HG03378 (cell line): ENCODE results near the gene MMP12.
A peak's percentile ranks its signal among the peaks of the same experiment; 100 is the strongest.
"Not testable (repeated sequence)": the region's sequence is repeated elsewhere in the genome, so short reads cannot be mapped to it uniquely, and the experiment has no call there.

ENCODE experiments used
- ATAC-seq: cut with Tn5 transposase; IDR thresholded peaks from one replicate; pipeline ENCODE4 v1.9.1; 2021; ENCODE audit warnings: mild to moderate bottlenecking, moderate library complexity; ENCODE audit not compliant: unreplicated experiment

Gene MMP12

DNA sequence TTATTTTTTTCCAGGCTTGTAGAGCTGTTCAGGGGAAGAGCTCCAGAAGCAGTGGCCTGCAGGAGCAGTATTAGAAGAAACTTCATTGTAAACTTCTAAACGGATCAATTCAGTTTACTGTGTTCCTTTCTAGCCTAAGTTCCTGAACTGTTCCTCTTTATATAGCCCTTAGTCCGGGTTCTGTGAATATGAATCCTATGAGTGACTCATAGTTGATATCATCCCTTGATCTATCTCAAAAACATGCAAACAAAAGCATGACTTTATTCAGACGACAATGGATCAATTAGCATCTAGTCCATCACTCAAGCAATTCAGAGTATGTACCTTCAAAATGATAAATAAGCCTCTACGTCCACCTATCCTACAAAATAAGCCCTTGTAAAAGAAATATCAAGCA lies at the start of gene MMP12:
Gene MMP12 (minus strand): TSS at position 131 of the 400 bp plus-strand sequence. CDS start 45 bp downstream, at position 86.
- no peak for ATAC-seq

DNA sequence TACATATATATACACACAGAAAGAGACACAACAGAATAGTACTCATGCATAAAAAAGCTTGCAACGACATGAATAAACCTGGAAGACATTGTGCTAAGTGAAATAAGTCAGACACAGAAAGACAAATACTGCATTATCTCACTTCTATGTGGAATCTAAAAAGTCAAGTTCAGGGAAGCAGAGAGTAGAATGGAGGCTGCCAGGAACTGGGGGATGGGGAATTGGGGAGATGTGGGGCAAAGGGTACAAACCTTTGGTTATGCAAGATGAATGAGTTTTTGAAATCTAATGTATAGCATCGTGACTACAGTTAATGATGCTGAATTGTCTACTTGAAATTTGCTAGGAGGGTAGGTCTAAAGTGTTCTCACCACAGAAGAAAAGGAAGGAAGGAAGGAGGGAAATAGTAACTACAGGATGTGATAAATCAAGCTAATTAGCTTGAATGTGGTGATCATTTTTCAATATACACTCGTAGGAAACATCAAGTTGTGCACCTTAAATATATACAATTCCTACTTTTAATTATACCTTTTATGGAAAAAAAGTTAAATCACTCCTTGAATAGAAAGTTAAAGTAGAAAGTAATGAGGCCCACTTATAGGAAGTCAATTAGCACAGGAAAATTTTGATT lies 46.9 kb upstream of the MMP12 start:
- no peak for ATAC-seq

DNA sequence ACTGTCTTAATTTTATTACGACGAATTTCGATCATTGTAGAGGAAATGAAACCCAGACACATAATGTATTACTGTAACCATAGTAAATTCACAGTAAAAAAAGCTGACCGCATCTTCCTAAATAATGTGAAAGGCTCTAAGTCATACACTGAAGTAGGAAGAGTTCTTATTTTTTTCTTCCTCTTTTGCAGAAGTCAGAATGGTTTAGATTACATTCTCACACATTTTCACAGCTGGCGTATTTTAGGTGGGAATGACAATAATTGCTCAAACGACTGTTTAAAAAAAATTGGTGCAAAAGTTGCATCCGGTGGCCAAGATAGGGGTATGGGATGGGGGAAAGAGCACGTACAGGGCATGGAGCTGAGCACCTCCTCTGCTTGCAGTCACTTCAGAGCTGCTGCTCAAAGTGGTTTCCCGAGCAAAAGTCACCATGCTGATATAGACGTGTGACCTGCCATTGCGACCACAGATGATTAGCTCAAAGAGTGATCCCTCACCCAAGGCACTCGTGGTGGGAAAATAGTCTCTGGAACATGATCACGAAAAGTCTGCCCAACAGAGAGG lies 45.4 kb upstream of the MMP12 start:
- peak; percentile 96 for ATAC-seq

DNA sequence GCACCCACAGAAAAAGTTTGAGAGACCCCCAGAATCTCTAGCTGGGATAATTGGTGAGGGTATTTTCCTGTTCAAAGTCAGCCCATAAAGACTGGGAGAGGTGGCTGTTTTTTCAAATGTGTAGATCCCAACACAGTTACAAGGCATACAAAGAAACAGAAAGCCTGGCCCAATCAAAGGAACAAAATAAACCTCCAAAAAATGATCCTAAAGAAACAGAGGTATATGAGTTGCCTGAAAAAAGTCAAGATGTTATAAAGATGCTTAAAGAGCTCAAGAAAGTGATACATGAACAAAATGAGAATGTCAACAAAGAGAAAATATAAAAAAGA lies 40.2 kb upstream of the MMP12 start:
- no peak for ATAC-seq

DNA sequence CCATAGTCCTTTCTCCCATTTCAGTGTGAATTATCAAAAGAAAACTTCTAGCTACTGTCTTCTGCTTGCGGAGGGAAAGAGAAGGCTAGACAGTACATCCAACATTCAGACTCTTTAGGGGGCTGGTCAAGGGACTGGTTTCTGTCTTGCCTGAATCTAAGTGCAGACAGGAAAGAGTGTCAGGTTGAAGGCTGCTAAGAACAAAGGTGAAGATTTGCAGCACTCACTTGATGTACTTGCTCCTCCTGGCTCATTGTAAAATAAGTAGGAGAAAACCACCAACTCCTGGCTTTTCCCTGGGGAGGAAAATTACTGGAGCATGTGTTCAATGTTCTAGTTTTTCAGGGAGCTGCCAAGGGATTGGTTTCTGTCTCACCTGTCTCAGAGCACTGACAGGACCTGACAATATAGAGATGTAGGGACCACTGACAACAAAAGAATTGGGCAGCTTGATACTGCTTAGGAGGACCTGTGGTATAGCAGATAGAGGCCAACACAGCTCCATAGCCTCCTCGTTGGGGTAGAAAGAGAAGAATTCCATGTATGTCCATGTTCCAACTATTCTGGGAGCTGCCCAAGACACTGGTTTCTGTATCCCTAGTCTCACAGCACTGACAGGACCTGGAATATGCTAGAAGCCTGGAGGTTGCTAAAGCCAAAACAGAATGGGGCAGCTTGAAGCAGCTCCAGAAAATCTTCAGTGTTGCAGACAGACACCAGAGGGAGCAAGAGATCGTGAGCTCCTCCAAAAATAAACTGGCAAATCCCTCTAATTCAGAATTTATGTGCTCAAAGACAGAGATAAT lies 39.7 kb upstream of the MMP12 start:
- no peak for ATAC-seq

DNA sequence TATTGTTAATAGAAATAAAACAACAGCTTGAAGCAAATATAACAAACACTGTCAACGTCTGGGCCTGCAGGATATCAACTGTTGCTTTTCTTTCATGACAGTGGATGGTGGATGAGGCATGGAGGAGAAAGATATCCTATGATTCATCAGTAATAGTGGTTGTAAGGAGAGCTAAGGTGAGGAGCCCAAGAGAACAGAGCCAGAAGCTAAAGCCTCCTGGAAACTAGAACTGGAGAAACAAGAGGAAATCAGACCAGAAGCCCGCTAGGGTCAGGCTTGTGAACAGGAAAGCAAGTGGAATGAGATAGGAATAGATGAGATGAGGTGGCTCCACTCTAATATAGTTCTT lies 37.7 kb upstream of the MMP12 start:
- no peak for ATAC-seq

DNA sequence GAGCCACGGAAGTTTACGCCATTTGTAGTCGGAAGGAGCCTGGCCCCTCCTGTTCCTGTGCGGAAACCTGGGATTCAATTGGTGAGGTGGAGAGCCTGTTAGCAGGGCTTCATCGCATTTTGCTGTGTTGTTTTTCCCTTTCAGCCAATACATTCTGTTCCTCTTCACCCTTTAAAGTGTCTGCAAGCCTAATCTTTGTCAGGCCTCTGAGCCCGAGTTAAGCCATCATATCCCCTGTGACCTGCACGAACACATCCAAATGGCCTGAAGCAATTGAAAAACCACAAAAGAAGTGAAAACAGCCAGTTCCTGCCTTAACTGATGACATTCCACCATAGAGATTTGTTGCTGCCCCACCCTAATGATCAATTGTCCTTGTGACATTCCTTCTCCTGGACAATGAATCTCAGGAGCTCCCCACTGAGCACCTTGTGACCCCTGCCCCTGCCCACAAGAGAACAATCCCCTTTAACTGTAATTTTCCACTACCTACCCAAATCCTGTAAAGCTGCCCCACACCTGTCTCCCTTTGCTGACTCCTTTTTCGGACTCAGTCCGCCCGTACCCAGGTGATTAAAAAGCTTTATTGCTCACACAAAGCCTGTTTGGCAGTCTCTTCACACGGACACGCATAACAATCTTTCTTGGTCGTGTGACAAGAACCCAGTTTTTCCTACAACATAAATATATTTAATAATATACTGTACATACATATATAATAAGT lies 37.1 kb upstream of the MMP12 start:
- no peak for ATAC-seq

DNA sequence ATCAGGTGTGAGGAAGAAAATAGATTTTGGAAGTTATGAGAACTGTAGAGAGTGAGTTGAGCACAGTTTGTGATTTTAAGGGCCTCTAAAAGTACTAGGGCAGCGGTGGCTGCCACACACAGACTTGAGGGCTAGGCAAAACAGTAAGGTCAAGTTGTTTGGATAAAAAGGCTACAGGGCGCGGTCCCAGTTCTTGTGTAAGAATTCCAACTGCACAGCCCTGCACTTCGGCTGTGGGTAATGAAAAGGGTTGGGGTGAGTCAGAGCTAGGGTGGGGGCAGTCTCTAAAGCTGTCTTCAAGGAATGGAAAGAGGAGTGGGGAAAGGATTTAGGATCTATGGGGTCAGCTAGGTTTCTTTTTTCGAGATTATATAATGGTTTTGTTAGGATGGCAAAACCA lies 31.1 kb upstream of the MMP12 start:
- not testable (repeated sequence) for ATAC-seq

DNA sequence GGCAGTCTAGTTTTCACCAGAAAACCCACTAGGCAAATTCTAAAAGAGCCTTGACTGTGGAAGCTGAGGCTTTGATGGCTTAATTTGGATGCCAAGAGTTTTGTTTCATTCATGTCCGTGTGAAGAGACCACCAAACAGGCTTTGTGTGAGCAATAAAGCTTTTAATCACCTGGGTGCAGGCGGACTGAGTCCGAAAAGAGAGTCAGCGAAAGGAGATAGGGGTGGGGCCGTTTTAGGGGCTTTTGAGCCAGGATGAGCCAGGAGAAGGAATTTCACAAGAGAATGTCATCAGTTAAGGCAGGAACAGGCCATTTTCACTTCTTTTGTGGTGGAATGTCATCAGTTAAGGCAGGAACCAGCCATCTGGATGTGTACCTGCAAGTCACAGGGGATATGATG lies 29.1 kb upstream of the MMP12 start:
- not testable (repeated sequence) for ATAC-seq

DNA sequence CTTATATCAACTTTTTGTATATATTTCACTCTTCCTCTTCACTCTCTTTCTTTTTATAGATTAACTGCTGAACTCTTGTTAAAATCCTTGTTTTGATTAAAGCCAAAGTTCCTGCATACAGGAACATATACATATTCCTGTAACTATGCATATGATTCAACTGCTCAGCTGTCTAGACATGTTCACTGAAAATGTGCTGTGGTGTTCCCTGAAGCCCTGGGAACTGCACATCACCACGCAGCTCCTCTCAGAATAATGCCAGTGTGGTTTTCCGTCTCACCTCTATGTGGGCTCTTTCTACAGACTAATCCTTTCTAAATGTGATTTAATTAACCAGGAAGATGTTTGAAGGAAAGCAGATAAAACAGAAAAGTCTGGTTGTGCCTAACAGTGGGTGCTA lies 25.6 kb upstream of the MMP12 start:
- no peak for ATAC-seq

DNA sequence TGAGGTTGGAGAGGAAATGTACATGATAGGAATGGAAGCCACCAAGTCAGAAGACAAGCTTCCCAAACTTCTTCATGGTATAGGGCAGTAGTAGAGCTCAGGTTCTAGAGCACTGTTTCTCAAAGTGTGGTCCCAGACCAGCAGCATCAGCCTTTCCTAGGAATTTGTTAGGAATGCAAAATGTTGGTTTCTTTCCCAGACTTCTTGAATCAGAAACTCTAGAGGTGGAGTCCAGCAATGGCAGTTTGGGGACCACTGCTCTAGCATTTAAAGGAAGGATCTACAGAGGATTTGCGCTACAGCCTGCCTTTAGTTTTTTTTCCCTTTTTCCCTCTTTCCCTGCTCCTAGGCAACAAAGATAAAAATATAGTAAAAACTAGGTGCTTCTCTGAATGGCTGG lies 17.0 kb upstream of the MMP12 start:
- ATAC-seq: no peak

DNA sequence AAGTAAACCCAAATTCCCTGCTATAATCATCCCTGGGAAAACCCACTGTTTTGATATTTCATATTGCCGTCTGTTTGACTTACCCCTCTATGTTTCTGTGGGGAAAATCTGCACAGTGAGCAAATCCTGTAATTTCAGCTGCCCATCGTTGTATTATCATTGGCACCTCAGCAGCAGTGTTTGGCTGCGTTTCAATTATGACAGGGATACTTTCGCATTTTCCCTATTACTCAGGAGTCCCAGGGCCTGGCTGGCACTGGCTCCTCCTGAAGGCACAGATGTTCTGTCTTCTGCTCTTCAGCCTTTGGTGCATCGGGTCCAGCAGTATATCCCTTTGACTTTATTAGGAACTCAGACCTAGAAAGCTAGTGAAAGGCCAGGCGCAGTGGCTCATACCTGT lies 12.2 kb upstream of the MMP12 start:
- no peak for ATAC-seq

DNA sequence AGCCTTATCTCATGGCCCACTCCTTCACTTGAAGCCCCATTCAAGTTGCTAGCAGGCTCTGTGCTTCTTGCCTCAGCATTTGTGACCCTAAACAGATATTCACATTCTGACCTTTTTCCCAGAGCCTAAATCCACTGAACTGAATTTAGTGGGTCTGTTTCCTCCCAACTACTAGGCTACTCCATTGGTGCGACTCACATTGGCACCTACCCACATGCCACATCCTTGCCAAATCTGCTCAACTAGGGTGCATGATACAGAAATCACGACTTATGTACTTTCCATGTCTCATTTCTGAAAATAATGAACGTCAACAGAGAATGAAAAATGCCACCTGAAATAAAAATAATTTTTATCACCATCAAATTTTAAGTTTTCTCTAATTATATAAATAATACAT lies 8.4 kb upstream of the MMP12 start:
- no peak for ATAC-seq

DNA sequence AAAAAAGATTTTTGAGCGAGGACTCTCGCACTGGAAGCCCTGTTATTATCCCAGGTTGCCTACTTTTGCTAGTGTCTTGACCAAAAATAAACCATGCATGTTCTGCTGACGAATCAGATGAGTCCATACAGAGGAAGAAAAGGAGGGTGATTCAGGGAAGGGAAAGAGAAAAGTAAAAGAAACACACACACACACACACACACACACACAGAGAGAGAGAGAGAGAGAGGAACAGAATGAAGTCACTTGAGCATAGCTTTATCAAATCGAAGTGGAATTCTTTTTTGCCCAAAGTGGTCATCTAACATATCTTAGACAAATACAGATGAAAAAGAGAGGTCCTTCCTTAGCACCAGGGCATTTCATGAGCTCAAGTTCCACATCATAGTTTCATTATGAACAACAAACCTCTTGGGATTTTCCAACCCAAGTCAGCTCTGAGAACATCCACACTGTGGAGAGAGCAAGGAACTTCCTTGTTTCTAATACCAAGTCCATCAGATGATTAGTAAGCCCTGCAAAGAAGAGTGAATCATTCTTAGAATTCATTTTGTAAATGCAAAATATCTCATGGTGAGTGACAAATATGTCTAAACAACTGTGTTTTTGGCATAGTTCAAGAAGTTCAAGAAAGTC lies 7.7 kb upstream of the MMP12 start:
- ATAC-seq: peak; percentile 92

DNA sequence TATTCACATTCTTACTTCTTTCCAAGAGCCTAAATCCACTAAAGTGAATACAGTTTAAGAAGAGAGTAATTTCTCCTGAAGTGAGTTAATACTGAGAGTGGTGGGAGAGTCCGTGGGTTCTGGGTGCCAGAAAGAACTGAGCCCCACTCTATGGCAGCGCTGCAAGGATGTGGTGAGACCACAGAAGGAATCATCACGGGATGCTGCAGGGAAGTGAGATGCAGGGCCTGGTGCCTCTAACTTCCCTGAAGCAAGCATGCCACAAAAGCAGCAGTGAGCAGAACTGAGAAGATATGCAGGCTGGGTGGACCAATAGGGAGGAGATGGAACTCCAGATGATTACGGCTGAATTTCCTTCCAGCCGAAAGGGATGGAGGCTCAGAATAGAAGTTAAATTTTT lies 5.0 kb upstream of the MMP12 start:
- no peak for ATAC-seq

DNA sequence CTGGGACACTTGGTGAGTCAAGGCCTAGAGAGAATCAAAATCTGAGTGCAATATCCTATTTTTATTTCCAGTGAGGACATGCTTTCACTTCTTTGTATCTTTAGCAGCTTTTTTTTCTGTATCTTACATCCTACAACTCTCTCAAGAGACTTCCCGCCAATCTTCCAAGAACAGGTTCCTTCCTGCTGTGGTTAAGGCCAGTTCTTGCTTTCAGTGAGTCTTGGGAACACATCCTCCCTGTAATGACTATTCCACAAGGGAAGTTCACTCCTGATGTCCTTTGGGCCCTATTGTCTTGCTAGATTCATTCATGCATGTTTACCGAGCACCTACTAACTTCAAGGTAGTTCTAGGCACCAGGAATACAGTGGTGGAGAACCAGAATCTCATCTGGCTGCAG lies 3.8 kb upstream of the MMP12 start:
- no peak for ATAC-seq

DNA sequence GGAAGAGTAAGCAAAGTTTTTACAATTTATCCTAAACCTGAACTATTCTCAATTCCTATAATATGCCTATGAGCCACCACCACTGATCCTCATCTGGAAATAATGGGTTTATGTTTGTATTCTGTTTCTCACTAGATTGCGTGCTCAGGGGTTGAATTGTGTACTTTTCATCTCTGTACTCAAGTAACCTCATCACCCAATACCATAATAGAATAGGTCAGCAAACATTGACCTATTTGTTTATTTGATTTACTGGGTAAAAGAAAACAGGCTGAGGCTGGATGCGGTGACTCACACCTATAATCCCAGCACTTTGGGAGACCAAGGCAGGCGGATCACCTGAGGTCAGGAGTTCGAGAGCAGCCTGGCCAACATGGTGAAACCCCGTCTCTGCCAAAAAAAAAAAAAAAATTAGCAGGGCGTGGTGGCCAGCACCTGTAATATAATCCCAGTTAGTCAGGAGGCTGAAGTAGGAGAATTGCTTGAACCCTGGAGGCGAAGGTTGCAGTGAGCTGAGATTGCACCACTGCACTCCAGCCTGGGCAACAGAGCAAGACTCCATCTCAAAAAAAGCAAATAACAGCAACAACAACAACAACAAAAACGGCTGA lies 5.3 kb downstream of the MMP12 start:
- not testable (repeated sequence) for ATAC-seq

DNA sequence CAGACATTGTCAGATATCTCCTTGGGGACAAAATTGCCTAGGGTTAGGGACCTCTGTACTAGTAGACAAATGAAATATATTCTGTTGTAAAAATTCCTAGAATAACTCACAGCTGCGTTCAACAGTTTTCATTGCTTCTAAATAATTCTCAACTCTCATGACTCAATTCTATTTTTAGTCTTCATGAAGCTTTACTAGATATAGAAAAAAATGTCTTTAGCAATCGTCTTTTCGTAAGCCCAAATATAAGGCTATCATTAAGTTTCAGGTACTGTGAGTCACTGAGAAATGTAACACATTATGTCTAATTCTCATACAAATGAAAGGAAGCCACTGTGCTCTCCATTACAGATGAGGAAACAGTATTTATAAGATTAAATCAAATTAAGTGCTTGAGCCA lies 6.4 kb downstream of the MMP12 start:
- ATAC-seq: no peak

DNA sequence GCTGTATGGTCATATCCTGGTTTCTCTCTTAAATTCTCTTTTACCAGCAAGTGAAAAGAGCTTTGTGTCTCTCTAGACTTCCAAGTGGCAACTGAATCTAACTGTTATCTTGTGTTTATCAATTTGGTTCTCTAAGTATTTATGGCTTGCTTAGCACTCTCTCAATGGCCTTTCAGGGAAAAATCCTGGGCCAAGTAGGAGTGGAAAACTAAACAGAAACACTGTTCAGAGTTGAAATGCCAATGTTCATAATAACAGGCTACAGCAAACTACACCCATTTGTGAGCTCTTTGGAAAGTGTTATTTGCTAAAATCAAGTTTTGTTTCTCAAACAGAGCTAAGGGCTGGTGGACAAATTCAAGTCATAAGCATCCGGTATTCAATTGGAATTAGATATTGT lies 10.1 kb downstream of the MMP12 start:
- ATAC-seq: no peak

DNA sequence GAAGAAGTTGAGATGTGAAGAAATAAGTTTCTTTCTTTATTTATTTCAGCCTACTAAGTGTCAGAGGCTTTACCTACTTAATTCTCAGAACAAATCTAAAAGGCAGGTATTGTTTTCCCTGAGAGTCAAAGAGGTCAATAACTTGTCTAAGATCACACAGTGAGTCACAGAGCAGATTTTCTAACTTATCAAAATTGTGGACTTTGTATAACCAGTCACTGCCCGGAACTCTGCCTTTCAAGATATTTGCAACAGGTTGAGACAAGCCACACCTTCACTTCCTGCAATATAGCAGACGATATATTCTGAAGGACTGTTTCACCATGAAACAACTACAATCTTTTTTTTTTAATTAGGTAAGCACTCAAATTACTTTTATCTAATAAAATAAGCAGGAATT lies 20.8 kb downstream of the MMP12 start:
- ATAC-seq: no peak

DNA sequence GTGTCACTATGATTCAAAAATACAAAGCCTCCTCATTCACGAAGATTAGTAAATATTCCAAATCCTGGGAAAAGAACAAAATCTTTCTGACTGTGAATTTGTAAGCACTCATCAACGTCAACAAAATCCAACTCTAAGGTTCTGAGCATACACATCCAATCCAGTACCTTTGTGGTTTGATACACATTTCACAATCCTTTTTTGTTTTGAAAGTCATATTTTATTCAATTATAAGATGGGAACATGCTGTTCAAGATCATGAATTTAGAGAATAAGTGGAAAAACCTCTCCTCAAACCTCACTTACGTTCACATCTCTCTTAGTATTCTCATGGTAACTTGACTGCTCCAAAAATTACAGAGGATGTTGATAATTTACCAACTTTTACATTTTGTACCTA lies 21.7 kb downstream of the MMP12 start:
- no peak for ATAC-seq
